Natural killer cell (primary cell): ENCODE results near the gene BPIFB4. TPM values are rescaled to one million over a fixed set of nuclear protein-coding genes. Genes with fewer than 3 reads are reported as not detected.

Source experiments
- ATAC-seq, 3 donors: fragments of 150-1000 bp in 2 of 3; fragments of 200-7000 bp in 1 of 3; cut with Tn5 transposase; 1 replicate in 1 of 3; 2 replicates in 2 of 3; pipeline ENCODE4 v1.10.0; 2021; ENCODE audit warnings: mild to moderate bottlenecking in 2 of 3, moderate library complexity in 2 of 3
- DNase-seq, 2 donors: peaks; one replicate each; pipeline versions ENCODE4 v3.0.0 to v3.0.0-alpha.2; 2013 to 2021; ENCODE audit warnings: mixed read lengths in 1 of 2
- H3K27ac ChIP-seq: one replicate; pipeline ENCODE4 v1.5.1; 2013; ENCODE audit warnings: mild to moderate bottlenecking, low read length
- H3K27me3 ChIP-seq: one replicate; pipeline ENCODE4 v1.6.1; 2013; ENCODE audit warnings: low read length; ENCODE audit not compliant: control insufficient read depth, insufficient read depth
- H3K36me3 ChIP-seq: one replicate; pipeline ENCODE4 v1.6.1; 2013; ENCODE audit warnings: low read length; ENCODE audit not compliant: control insufficient read depth, insufficient read depth
- H3K4me1 ChIP-seq: one replicate; pipeline ENCODE4 v1.6.1; 2013; ENCODE audit warnings: low read length; ENCODE audit not compliant: control insufficient read depth, insufficient read depth
- H3K4me3 ChIP-seq: one replicate; pipeline ENCODE4 v1.5.1; 2013; ENCODE audit warnings: low read length
- H3K9me3 ChIP-seq: one replicate; pipeline ENCODE4 v1.6.1; 2013; ENCODE audit warnings: low read length; ENCODE audit not compliant: control insufficient read depth, insufficient read depth
- H3K27ac Mint-ChIP-seq, 2 donors: one replicate each; pipeline ENCODE4 v1.8.0; 2022; ENCODE audit warnings: mild to moderate bottlenecking in 2 of 2, mixed read lengths in 2 of 2, moderate library complexity in 1 of 2
- H3K27me3 Mint-ChIP-seq, 2 donors: one replicate each; pipeline ENCODE4 v1.8.0; 2022; ENCODE audit warnings: low read depth in 2 of 2, mixed read lengths in 2 of 2
- H3K36me3 Mint-ChIP-seq: one replicate; pipeline ENCODE4 v1.8.0; 2022; ENCODE audit warnings: mixed read lengths
- H3K4me1 Mint-ChIP-seq, 2 donors: one replicate each; pipeline ENCODE4 v1.8.0; 2022; ENCODE audit warnings: mixed read lengths in 2 of 2
- H3K4me3 Mint-ChIP-seq: one replicate; pipeline ENCODE4 v1.8.0; 2022; ENCODE audit warnings: mild to moderate bottlenecking, moderate library complexity, mixed read lengths
- H3K9me3 Mint-ChIP-seq, 2 donors: one replicate each; pipeline ENCODE4 v1.8.0; 2022; ENCODE audit warnings: mixed read lengths in 2 of 2
- WGBS: methylation state at CpG from one replicate; pipeline ENCODE4 v1.1.7; 2013; ENCODE audit warnings: missing lambda C conversion rate; ENCODE audit not compliant: insufficient coverage; 5-methylcytosine and 5-hydroxymethylcytosine counted together
- intact Hi-C: fragments of 100-400 bp; cut with micrococcal nuclease; formaldehyde crosslinking; loops from one replicate; pipeline ENCODE4 v1.14.2; 2022
- total RNA-seq, 4 donors: library from RNA; stranded (reverse); fragments of 120-200 nt in 1 of 4; gene quantifications; one replicate each; pipeline versions ENCODE4 v1.2.3 to v1.2.4, GENCODE V29; 2013 to 2022
- TF ChIP-seq, protein P1 (sequence below): fragments of 200-600 bp; IDR thresholded peaks from one replicate; pipeline ENCODE4 v1.8.0; 2022; ENCODE audit warnings: antibody characterized with exemption

Gene BPIFB4
- total RNA-seq, 3 donors from 2014 or later (not counting 1 experiment from before 2014, with no cell fraction given) = not detected

DNA sequence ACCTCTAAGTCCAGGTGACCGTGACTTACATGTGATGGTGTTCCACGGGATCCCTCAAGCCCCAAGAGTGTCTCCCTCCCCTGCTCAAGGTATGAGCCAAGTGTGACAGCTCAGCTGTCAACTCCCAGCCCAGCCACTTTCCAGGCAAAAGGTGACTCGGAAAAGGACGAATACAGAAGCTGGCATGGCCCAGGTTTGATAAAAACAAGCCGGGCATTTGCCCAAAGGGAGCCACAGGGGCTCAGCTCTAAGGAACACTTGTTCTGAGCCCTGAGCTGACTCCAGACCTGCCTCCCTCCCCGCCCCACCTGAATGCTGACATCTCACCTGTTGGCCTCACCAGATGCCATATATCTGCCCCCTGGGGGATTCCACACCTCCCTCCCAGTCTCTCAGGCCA is 45.6 kb downstream of the BPIFB4 start:
- H3K27me3 ChIP-seq = no peaks in the 10 kb centered on the region
- no peaks in the 10 kb centered on the region for H3K36me3 ChIP-seq
- Mint-ChIP-seq H3K27ac (no peak overlapping the region), H3K36me3 (no peaks in the 10 kb centered on the region), H3K4me3 (no peak overlapping the region), H3K9me3 (no peaks in the 10 kb centered on the region), H3K27me3 (peaks cover 17 to 31% of the 10 kb centered on the region in 2 donors), H3K4me1 (peaks cover 0 to 4% of the 10 kb centered on the region in 2 donors)
- TF ChIP-seq, protein P1, sequence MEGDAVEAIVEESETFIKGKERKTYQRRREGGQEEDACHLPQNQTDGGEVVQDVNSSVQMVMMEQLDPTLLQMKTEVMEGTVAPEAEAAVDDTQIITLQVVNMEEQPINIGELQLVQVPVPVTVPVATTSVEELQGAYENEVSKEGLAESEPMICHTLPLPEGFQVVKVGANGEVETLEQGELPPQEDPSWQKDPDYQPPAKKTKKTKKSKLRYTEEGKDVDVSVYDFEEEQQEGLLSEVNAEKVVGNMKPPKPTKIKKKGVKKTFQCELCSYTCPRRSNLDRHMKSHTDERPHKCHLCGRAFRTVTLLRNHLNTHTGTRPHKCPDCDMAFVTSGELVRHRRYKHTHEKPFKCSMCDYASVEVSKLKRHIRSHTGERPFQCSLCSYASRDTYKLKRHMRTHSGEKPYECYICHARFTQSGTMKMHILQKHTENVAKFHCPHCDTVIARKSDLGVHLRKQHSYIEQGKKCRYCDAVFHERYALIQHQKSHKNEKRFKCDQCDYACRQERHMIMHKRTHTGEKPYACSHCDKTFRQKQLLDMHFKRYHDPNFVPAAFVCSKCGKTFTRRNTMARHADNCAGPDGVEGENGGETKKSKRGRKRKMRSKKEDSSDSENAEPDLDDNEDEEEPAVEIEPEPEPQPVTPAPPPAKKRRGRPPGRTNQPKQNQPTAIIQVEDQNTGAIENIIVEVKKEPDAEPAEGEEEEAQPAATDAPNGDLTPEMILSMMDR = no peak
- 78% methylated on average over 6 of the region's 6 CpGs for WGBS
- no peak overlapping the region for H3K4me3 ChIP-seq
- intact Hi-C loops = no loop called here
- H3K27ac ChIP-seq = no peak overlapping the region
- DNase-seq (no peak), ATAC-seq (no peak)
- H3K4me1 ChIP-seq = no peaks in the 10 kb centered on the region
- no peaks in the 10 kb centered on the region for H3K9me3 ChIP-seq

DNA sequence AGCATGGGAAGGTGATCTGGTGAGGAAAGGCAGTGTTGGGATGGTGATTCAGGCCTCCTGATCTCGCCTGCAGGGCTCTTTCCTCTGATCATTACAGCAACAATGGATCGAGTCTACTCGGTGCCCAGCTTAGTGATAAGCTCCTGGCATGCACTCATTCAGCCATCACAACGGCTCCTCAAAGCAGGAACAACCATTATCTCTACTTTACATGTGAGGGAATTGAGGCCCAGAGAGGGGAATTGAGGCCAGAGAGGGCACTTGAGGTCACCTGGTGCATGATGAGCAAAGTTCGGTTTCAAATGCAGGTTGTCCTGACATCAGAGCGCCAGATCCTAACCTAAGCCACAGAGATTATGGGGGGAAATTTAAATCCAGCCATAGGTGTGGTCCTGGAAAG is 46.5 kb downstream of the BPIFB4 start:
- ATAC-seq (no peak), DNase-seq (no peak)
- Mint-ChIP-seq H3K4me1 (no peaks in the 10 kb centered on the region), H3K4me3 (no peak overlapping the region), H3K36me3 (no peaks in the 10 kb centered on the region), H3K27me3 (peaks cover 17 to 31% of the 10 kb centered on the region in 2 donors), H3K27ac (no peak overlapping the region), H3K9me3 (no peaks in the 10 kb centered on the region)
- H3K4me3 ChIP-seq = no peak overlapping the region
- TF ChIP-seq, protein P1 = no peak
- no peaks in the 10 kb centered on the region for H3K9me3 ChIP-seq
- intact Hi-C loops = no loop called here
- H3K36me3 ChIP-seq = no peaks in the 10 kb centered on the region
- H3K27ac ChIP-seq = no peak overlapping the region
- 69% methylated on average over 5 of the region's 6 CpGs for WGBS
- no peaks in the 10 kb centered on the region for H3K4me1 ChIP-seq
- no peaks in the 10 kb centered on the region for H3K27me3 ChIP-seq

DNA sequence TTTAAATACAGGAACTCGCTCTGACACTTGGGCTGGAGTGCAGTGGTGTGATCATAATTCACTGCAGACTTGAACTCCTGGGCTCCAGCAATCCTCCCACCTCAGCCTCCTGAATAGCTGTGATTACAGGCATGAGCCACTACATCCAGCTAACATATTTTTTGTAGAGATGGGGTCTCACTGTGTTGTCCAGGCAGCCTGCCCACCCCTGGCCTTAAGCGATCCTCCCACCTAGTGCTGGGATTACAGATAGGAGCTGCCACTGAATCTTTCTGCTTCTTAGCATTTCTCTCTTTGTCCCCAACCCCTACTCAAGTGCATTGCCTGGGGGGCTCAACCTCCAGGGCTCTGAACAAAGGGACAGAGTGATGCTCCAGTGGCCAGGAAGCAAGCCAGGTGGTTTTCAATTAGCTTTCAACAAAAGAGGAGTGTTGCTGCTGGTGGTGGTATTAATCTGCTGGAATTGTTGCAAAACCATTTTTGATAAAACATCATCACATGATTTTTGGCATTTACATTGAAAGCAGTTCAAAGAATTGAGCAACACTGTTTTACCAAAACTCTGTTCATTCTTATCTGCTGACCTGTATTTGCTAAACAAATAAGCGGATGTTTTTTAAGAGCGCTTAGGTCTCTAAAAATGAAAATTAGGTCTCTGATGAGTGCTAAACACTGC is 48.1 kb downstream of the BPIFB4 start:
- no peaks in the 10 kb centered on the region for H3K36me3 Mint-ChIP-seq
- no peaks in the 10 kb centered on the region for H3K27me3 ChIP-seq
- no peak for ATAC-seq

More for the DNA sequence above, 48.1 kb downstream of the BPIFB4 start:
- Histone ChIP-seq H3K27ac (no peak overlapping the region), H3K9me3 (no peaks in the 10 kb centered on the region), H3K4me3 (no peak overlapping the region), H3K36me3 (no peaks in the 10 kb centered on the region), H3K4me1 (no peaks in the 10 kb centered on the region)
- 91% methylated on average over 4 of the region's 4 CpGs for WGBS
- Mint-ChIP-seq H3K4me3 (no peak overlapping the region), H3K4me1 (no peaks in the 10 kb centered on the region), H3K9me3 (no peaks in the 10 kb centered on the region), H3K27ac (no peak overlapping the region), H3K27me3 (peaks cover 11 to 24% of the 10 kb centered on the region in 2 donors)
- TF ChIP-seq, protein P1 = no peak
- intact Hi-C loops = no loop called here
- DNase-seq = no peak
